Measurements from ENCODE around the gene ARHGAP23. TPM values are rescaled to one million over a fixed set of nuclear protein-coding genes. Genes with fewer than 3 reads are reported as not detected.
"Not testable (repeated sequence)": the region's sequence is repeated elsewhere in the genome, so short reads cannot be mapped to it uniquely, and the experiment has no call there.

ARHGAP23 gene
- total RNA-seq, 1 experiment from 2014 or later, result 56.4 TPM

DNA sequence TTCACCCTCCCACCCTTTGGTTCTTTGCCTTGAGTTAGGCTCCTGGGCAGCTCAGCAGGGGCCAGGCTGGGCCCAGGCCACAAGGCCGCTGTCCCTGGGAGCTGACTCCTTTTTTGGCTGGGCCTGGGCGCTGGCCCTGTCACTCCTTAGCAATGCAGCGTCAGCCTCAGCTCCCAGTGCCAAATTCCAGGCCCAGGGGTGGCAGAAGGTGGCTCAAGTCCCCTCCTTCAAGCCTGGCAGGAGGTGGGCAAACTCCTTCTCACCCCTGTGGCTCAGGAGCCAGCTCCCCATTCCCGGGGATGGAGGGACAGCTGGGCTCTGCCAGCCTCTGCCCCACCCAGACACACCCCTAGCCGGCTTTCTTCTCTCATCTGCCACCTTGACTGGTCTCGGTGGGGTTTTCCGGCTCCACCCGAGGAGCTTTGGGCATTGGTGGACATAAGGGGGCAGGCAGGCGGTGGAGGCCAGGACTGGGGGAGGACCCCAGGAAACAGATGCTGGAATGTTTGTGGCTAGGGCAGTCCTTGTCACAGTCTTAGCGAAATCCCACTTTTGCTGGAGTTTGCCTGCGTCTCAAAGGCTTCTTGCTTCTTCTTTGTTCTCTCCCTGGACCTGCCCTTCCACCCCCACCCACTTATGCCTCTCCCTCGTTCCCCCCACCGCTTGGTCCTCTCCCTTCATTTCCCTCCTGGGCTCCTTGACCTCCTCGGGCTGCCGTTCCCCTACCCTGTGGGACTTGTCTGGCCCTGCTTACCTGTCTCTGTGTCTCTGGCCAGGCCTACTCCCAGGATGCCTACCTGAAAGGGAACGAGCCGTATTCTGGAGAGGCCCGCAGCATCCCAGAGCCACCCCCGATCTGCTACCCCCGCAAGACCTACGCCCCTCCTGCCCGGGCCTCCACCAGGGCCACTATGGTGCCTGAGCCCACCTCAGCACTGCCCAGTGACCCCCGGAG lies 37.4 kb downstream of the ARHGAP23 start:
- DNase-seq (ENCODE audit: low read depth in 1 of 2, low spot score in 2 of 2), result peak; percentile 74 to 77
- Histone ChIP-seq H3K36me3 (peaks cover 89% of the 10 kb centered on the region), H3K4me1 (replicated peaks) (peaks cover 55% of the 10 kb centered on the region), H3K27me3 (replicated peaks) (no peaks in the 10 kb centered on the region), H3K4me3 (peak overlapping the region; percentile 37), H3K9me3 (replicated peaks) (no peaks in the 10 kb centered on the region), H3K27ac (peak overlapping the region; percentile 95)

- Histone ChIP-seq H3K36me3 (peaks cover 89% of the 10 kb centered on the region), H3K27ac (peak overlapping the region; percentile 95), H3K27me3 (replicated peaks) (no peaks in the 10 kb centered on the region), H3K4me3 (no peak overlapping the region; the same call in 1 of the 2 replicates), H3K4me1 (replicated peaks) (peaks cover 65% of the 10 kb centered on the region), H3K9me3 (replicated peaks) (no peaks in the 10 kb centered on the region)
- no peak for DNase-seq (ENCODE audit: low read depth in 1 of 2, low spot score in 2 of 2)
Measured at GRCh38 chr17:38466346-38467315, 38.4 kb downstream of the ARHGAP23 start.

DNA sequence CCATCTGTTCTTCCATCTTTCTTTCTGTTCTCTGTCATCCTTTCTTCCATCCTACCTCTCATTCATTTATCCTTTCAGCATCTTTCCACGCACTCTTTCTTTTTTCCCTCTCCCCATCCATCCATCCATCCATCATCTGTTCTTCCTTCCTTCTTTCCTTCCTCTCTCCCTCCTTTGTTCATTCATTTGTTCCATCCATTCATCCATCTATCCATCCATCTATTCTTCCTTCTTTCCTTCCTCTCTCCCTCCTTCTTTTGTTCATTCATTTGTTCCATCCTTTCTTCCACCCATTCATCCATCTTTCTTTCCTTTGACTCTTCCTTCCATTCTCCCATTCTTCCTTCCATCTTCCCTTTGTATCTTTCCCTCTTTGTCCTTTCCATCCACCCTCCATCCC lies 39.2 kb downstream of the ARHGAP23 start:
- no peak overlapping the region for H3K4me3 ChIP-seq

DNA sequence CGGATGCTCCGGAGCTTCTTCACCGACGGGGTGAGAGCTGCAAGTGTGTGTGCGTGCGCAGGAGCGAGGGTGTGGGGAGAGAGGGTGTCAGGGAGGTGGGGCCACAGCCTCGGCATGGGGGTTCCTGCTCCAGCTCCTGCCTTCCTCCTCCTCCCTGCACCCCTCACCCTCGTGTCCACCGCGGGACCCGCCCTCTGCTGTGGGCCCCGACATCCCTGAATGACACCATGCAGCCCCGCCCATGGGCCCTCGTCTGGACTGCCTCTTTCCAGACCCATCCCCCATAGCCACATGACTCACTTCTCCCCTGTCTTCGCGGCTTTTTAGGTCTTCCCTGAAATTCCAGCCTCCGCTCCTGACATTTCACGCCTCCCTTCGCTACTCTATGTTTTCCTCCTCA lies 41.6 kb downstream of the ARHGAP23 start:
- Histone ChIP-seq H3K4me3 (no peak overlapping the region), H3K27ac (no peak overlapping the region), H3K4me1 (replicated peaks) (peaks cover 56% of the 10 kb centered on the region), H3K9me3 (replicated peaks) (no peaks in the 10 kb centered on the region), H3K36me3 (peaks cover 80% of the 10 kb centered on the region), H3K27me3 (replicated peaks) (no peaks in the 10 kb centered on the region)
- peak; percentile 49 to 86 for DNase-seq (ENCODE audit: low read depth in 1 of 2, low spot score in 2 of 2)

More for the DNA sequence above, 39.2 kb downstream of the ARHGAP23 start:
- Histone ChIP-seq H3K27ac (no peak overlapping the region), H3K4me1 (replicated peaks) (peaks cover 68% of the 10 kb centered on the region), H3K36me3 (peaks cover 87% of the 10 kb centered on the region), H3K9me3 (replicated peaks) (no peaks in the 10 kb centered on the region), H3K27me3 (replicated peaks) (no peaks in the 10 kb centered on the region)
- DNase-seq (ENCODE audit: low read depth in 1 of 2, low spot score in 2 of 2), result no peak

- H3K4me3 ChIP-seq; H3K27ac ChIP-seq; DNase-seq (ENCODE audit: low read depth in 1 of 2, low spot score in 2 of 2); H3K27me3 ChIP-seq (replicated peaks); H3K9me3 ChIP-seq (replicated peaks): not testable (repeated sequence)
- H3K36me3 ChIP-seq, result peaks cover 81% of the 10 kb centered on the region
- H3K4me1 ChIP-seq (replicated peaks), result peaks cover 43% of the 10 kb centered on the region
Measured at GRCh38 chr17:38471253-38471652, 43.0 kb downstream of the ARHGAP23 start.

GRCh38 chr17:38474666-38475065 lies 46.4 kb downstream of the ARHGAP23 start:
- H3K9me3 ChIP-seq (replicated peaks); H3K4me3 ChIP-seq; H3K27ac ChIP-seq; DNase-seq (ENCODE audit: low read depth in 1 of 2, low spot score in 2 of 2); H3K27me3 ChIP-seq (replicated peaks): not testable (repeated sequence)
- H3K4me1 ChIP-seq (replicated peaks), result peaks cover 26% of the 10 kb centered on the region
- peaks cover 56% of the 10 kb centered on the region for H3K36me3 ChIP-seq

DNA sequence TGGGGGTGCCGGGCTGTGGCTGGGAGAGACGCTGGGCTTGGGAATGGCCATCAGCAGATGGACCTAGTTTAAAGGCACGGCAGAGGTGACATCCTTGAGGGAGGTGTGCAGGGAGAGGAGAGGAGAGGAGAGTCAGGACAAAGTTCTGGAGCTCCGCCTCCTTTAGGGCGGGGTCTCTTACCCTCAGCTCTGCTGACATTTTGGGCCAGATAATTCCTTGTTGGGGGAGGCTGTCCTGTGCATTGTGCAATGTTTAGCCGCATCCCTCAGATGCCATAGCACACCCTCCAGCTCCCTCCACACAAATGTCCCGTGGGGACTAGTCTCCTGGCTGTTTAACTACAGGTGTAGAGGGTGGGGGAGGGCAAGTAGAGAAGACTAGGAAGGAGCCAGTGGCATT lies 48.3 kb downstream of the ARHGAP23 start:
- Histone ChIP-seq H3K36me3 (peaks cover 46% of the 10 kb centered on the region), H3K4me1 (replicated peaks) (peaks cover 7% of the 10 kb centered on the region), H3K4me3 (no peak overlapping the region), H3K27me3 (replicated peaks) (no peaks in the 10 kb centered on the region), H3K27ac (no peak overlapping the region), H3K9me3 (replicated peaks) (no peaks in the 10 kb centered on the region)
- no peak for DNase-seq (ENCODE audit: low read depth in 1 of 2, low spot score in 2 of 2)

- not testable (repeated sequence) for H3K4me1 ChIP-seq (replicated peaks); H3K27me3 ChIP-seq (replicated peaks); DNase-seq (ENCODE audit: low read depth in 1 of 2, low spot score in 2 of 2); H3K27ac ChIP-seq; H3K9me3 ChIP-seq (replicated peaks); H3K4me3 ChIP-seq
- peaks cover 43% of the 10 kb centered on the region for H3K36me3 ChIP-seq
Measured at GRCh38 chr17:38477417-38477816, 49.2 kb downstream of the ARHGAP23 start.

DNA sequence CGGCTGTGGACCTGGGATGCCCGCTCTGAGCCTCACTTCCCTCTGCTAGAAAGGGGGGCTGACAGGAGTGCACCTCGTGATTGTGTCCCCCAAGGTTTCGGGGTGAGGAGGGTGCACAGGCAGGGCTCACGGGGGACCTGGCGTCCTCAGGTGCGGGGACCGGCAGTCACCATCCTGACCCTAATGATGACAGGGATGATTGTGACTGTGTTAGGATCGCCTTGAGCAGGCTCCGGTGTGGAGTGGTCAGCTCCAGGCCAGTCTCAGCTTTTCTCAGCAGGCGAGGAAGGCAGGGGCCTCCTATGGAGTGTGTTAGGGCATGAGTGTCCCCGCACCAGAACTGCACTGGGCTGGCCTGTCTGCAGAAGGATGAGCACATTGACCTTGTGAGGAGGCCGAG lies 49.7 kb downstream of the ARHGAP23 start:
- H3K36me3 ChIP-seq, result peaks cover 41% of the 10 kb centered on the region
- not testable (repeated sequence) for H3K4me1 ChIP-seq (replicated peaks); H3K9me3 ChIP-seq (replicated peaks); DNase-seq (ENCODE audit: low read depth in 1 of 2, low spot score in 2 of 2); H3K4me3 ChIP-seq; H3K27ac ChIP-seq; H3K27me3 ChIP-seq (replicated peaks)

- not testable (repeated sequence) for H3K27me3 ChIP-seq (replicated peaks); H3K9me3 ChIP-seq (replicated peaks); H3K4me3 ChIP-seq; H3K4me1 ChIP-seq (replicated peaks); H3K27ac ChIP-seq; DNase-seq (ENCODE audit: low read depth in 1 of 2, low spot score in 2 of 2)
- peaks cover 41% of the 10 kb centered on the region for H3K36me3 ChIP-seq
Measured at GRCh38 chr17:38478667-38479066, 50.4 kb downstream of the ARHGAP23 start.

GRCh38 chr17:38482039-38482699 lies 53.9 kb downstream of the ARHGAP23 start:
- not testable (repeated sequence) for H3K9me3 ChIP-seq (replicated peaks); H3K4me1 ChIP-seq (replicated peaks); DNase-seq (ENCODE audit: low read depth in 1 of 2, low spot score in 2 of 2); H3K4me3 ChIP-seq; H3K27me3 ChIP-seq (replicated peaks); H3K27ac ChIP-seq
- H3K36me3 ChIP-seq, result peaks cover 28% of the 10 kb centered on the region

- not testable (repeated sequence) for H3K4me1 ChIP-seq (replicated peaks); H3K27me3 ChIP-seq (replicated peaks); H3K27ac ChIP-seq; H3K9me3 ChIP-seq (replicated peaks); DNase-seq (ENCODE audit: low read depth in 1 of 2, low spot score in 2 of 2); H3K4me3 ChIP-seq
- peaks cover 32% of the 10 kb centered on the region for H3K36me3 ChIP-seq
Measured at GRCh38 chr17:38482700-38483043, 54.4 kb downstream of the ARHGAP23 start.
